GM12878 (cell line): ENCODE data around the gene BACE1-AS. TPM values are rescaled to one million over a fixed set of nuclear protein-coding genes. Genes with fewer than 3 reads are reported as not detected.

Experiments
- ATAC-seq: fragments of 200-7000 bp; cut with Tn5 transposase; 3 replicates; pipeline ENCODE4 v1.9.1; 2020; ENCODE audit warnings: mild to moderate bottlenecking, moderate library complexity
- BruUV-seq: library from RNA; stranded (reverse); fragments of 400-500 nt; replicated peaks from 2 replicates; lab custom pipeline; 2021; lab: Mats Ljungman, UMichigan
- CTCF ChIA-PET: fragments of 300-600 bp; sonication (Branson Sonifier 250); formaldehyde crosslinking; extraction: SDS; loops from one replicate; lab custom pipeline; 2021; ENCODE audit warnings: inconsistent platforms; lab: Yijun Ruan, JAX
- POLR2A ChIA-PET: fragments of 350-600 bp; formaldehyde crosslinking; extraction: SDS; loops from one replicate; lab custom pipeline; 2021; ENCODE audit warnings: inconsistent platforms; lab: Charles Lee
- RAD21 ChIA-PET: fragments of 300-600 bp; sonication (Branson Sonifier 250); formaldehyde crosslinking; loops from one replicate; lab custom pipeline; 2023; ENCODE audit warnings: antibody characterized with exemption; ENCODE audit not compliant: unreplicated experiment; lab: Charles Lee
- SMC1A ChIA-PET: fragments of 300-600 bp; sonication (Branson Sonifier 250); formaldehyde crosslinking; loops from one replicate; lab custom pipeline; 2023; ENCODE audit not compliant: unreplicated experiment, uncharacterized antibody; lab: Charles Lee
- DNase-seq: peaks from one replicate; pipeline ENCODE4 v3.0.0-alpha.2; 2011; ENCODE audit warnings: low read depth, low spot score
- FAIRE-seq: peaks from 3 replicates; lab custom pipeline; 2011; peaks lifted over from hg19 to GRCh38; lab: Jason Lieb, UNC
- H2AFZ ChIP-seq: 2 replicates; pipeline ENCODE4 v1.6.0; 2011; ENCODE audit warnings: low read depth, low read length, control low read depth; ENCODE audit not compliant: control insufficient read depth
- H3K27ac ChIP-seq: 2 replicates; pipeline ENCODE4 v1.5.1; 2011; ENCODE audit warnings: control low read depth; ENCODE audit not compliant: control insufficient read depth, insufficient read depth
- H3K27me3 ChIP-seq, 2 experiments: replicated peaks in 1 of 2; 2 replicates each; pipeline versions ENCODE4 v1.6.0 to v1.6.1; 2011; ENCODE audit warnings: low read length in 1 of 2; ENCODE audit not compliant: control insufficient read depth in 2 of 2, insufficient read depth in 2 of 2
- H3K36me3 ChIP-seq, 2 experiments: 2 replicates each; pipeline ENCODE4 v1.5.1; 2011; ENCODE audit warnings: low read length in 1 of 2; ENCODE audit not compliant: control insufficient read depth in 2 of 2, insufficient read depth in 2 of 2
- H3K4me1 ChIP-seq: 2 replicates; pipeline ENCODE4 v1.6.1; 2011; ENCODE audit warnings: mild to moderate bottlenecking, low read length, moderate library complexity, mixed read lengths; ENCODE audit not compliant: control insufficient read depth, insufficient read depth
- H3K4me2 ChIP-seq: 2 replicates; pipeline ENCODE4 v1.6.0; 2011; ENCODE audit warnings: control low read depth; ENCODE audit not compliant: control insufficient read depth, insufficient read depth
- H3K4me3 ChIP-seq: fragments of 200-600 bp; sonication (generic); 2 replicates; pipeline ENCODE4 v1.5.1; 2016
- H3K79me2 ChIP-seq: 2 replicates; pipeline ENCODE4 v1.6.0; 2011; ENCODE audit warnings: low read length; ENCODE audit not compliant: control insufficient read depth, insufficient read depth
- H3K9ac ChIP-seq: 2 replicates; pipeline ENCODE4 v1.8.0; 2011; ENCODE audit warnings: low read length, control low read depth, mixed read lengths; ENCODE audit not compliant: control insufficient read depth, insufficient read depth
- H3K9me3 ChIP-seq: replicated peaks from 3 replicates; pipeline ENCODE4 v1.5.1; 2011; ENCODE audit warnings: mild to moderate bottlenecking, low read length; ENCODE audit not compliant: control insufficient read depth, insufficient read depth
- H4K20me1 ChIP-seq: 2 replicates; pipeline ENCODE4 v1.6.0; 2011; ENCODE audit not compliant: control insufficient read depth, insufficient read depth
- ETV6 ChIP-seq, 2 experiments: fragments of 450-650 bp in 1 of 2; IDR thresholded peaks in 1 of 2; conservative IDR thresholded peaks in 1 of 2; 2 replicates each; pipeline ENCODE4 v1.6.1; 2014; ENCODE audit warnings: antibody characterized with exemption in 1 of 2, borderline replicate concordance in 1 of 2, low read depth in 1 of 2, mild to moderate bottlenecking in 1 of 2, moderate library complexity in 1 of 2
- IRF3 ChIP-seq: fragments of 450-650 bp; IDR thresholded peaks from 2 replicates; pipeline ENCODE4 v1.6.1; 2014; ENCODE audit warnings: mild to moderate bottlenecking
- PRDM15 ChIP-seq: fragments of 450-650 bp; formaldehyde crosslinking; IDR thresholded peaks from 2 replicates; pipeline ENCODE4 v1.4.0; 2020; ENCODE audit warnings: mild to moderate bottlenecking, moderate library complexity
- SIN3A ChIP-seq: IDR thresholded peaks from 2 replicates; pipeline ENCODE4 v1.6.1; 2012; ENCODE audit warnings: low read depth, low read length, improper control_type of control experiment
- SMAD5 ChIP-seq: IDR thresholded peaks from 2 replicates; pipeline ENCODE4 v1.6.1; 2016; ENCODE audit warnings: antibody characterized with exemption, low read depth
- TARDBP ChIP-seq: IDR thresholded peaks from 2 replicates; pipeline ENCODE4 v1.6.1; 2016; ENCODE audit warnings: borderline replicate concordance
- TCF3 ChIP-seq: IDR thresholded peaks from 2 replicates; pipeline ENCODE4 v1.6.1; 2012; ENCODE audit warnings: low read depth, mild to moderate bottlenecking, low read length, borderline replicate concordance; ENCODE audit not compliant: insufficient read depth
- TCF7 ChIP-seq: IDR thresholded peaks from 2 replicates; pipeline ENCODE4 v1.6.1; 2014; ENCODE audit warnings: antibody characterized with exemption, borderline replicate concordance
- USF1 ChIP-seq: IDR thresholded peaks from 2 replicates; pipeline ENCODE4 v1.6.1; 2011; ENCODE audit warnings: borderline replicate concordance, low read depth, mild to moderate bottlenecking, moderate library complexity, mixed read lengths, low read length; ENCODE audit not compliant: insufficient read depth; ENCODE audit errors: extremely low read length
- ZBED1 ChIP-seq: IDR thresholded peaks from 2 replicates; pipeline ENCODE4 v1.6.1; 2016; ENCODE audit warnings: borderline replicate concordance
- WGBS: methylation state at CpG from one replicate; pipeline ENCODE4 v1.1.6; 2016; ENCODE audit warnings: low lambda C conversion rate; ENCODE audit not compliant: insufficient replicate concordance, insufficient coverage; ENCODE audit errors: missing lambda C conversion rate; 5-methylcytosine and 5-hydroxymethylcytosine counted together
- in situ Hi-C: fragments of 300-500 bp; cut with MboI; formaldehyde crosslinking; loops from 9 replicates; pipeline ENCODE4 v1.14.3; 2018; ENCODE audit warnings: mixed read lengths
- intact Hi-C: fragments of 100-400 bp; cut with micrococcal nuclease; formaldehyde crosslinking; loops from one replicate; pipeline ENCODE4 v1.14.2; 2022; ENCODE audit not compliant: unreplicated experiment
- polyA plus RNA-seq, 11 experiments: library from polyadenylated mRNA; depleted of rRNA in 4 of 11; unstranded in 6 of 11; stranded (reverse) in 5 of 11; fragments of >200 nt; fragmentation: Nextera tagmentation in 4 of 11; fragmentation: Illumina TruSeq in 1 of 11; extraction: Ambion mirVana in 4 of 11; extraction: Trizol in 1 of 11; gene quantifications; 1 replicate in 1 of 11; 2 replicates in 10 of 11; pipeline versions ENCODE4 v1.2.1 to v1.2.3, GENCODE V29; 2011 to 2016; ENCODE audit warnings: inconsistent platforms in 2 of 11, missing spikeins in 2 of 11, low read depth in 1 of 11
- total RNA-seq, 4 experiments: library from RNA; depleted of rRNA in 3 of 4; stranded (reverse); fragments of >200 nt in 3 of 4; fragmentation: Illumina TruSeq in 1 of 4; extraction: Trizol in 1 of 4; gene quantifications; 2 replicates each; pipeline versions ENCODE4 v1.2.1 to v1.2.3, GENCODE V29; 2013 to 2021

Gene BACE1-AS
- total and polyA plus RNA-seq, 10 of the 15 experiments (the other 5 are each of a cell fraction or from before 2014, with no cell fraction given): 2.0 to 6.7 (median 3.9) TPM

- TF ChIP-seq USF1 (no peak), TCF7 (no peak)
These were observed 17.4 kb upstream of the BACE1-AS start (continued) for GRCh38 chr11:117273550-117274289.

GRCh38 chr11:117278347-117278746 lies 12.8 kb upstream of the BACE1-AS start:
- 94% methylated on average over 2 of the region's 2 CpGs for WGBS
- no peak overlapping the region for H3K27ac ChIP-seq
- H3K27me3 ChIP-seq: no peaks in the 10 kb centered on the region
- H3K4me1 ChIP-seq: no peaks in the 10 kb centered on the region
- no peak for ATAC-seq
- H2AFZ ChIP-seq: no peak overlapping the region
- H3K4me3 ChIP-seq: no peak overlapping the region
- FAIRE-seq: no peak
- H4K20me1 ChIP-seq: no peaks in the 10 kb centered on the region
- peaks cover 4 to 13% of the 10 kb centered on the region in 2 experiments; a peak in 3 of 4 replicates for H3K36me3 ChIP-seq
- H3K9me3 ChIP-seq: no peaks in the 10 kb centered on the region
- SMC1A ChIA-PET: no interaction called here
- in situ Hi-C loops: no loop called here
- no TSS peak for BruUV-seq
- POLR2A ChIA-PET: no interaction called here
- no peak overlapping the region for H3K9ac ChIP-seq
- CTCF ChIA-PET: interaction anchor here (1.5 kb wide), 1 partner anchor 148 kb away, joined by 3 read pairs; no protein-coding TSS in a partner anchor
- H3K79me2 ChIP-seq: no peaks in the 10 kb centered on the region
- RAD21 ChIA-PET: no interaction called here
- intact Hi-C loops: no loop called here
- TF ChIP-seq IRF3 (no peak), SMAD5 (no peak), PRDM15 (CRISPR knock-in tag) (no peak), TCF3 (no peak), ETV6 (conservative IDR thresholded peaks at IDR 0.05 in 1 of 2, IDR thresholded peaks at IDR 0.05 in 1 of 2; ENCODE audit: borderline replicate concordance in 1 of 2, low read depth in 1 of 2) (no peak), TARDBP (no peak), SIN3A (no peak), ZBED1 (no peak)
- no peak overlapping the region for H3K4me2 ChIP-seq
- no peak for DNase-seq
